ENCODE results near the gene MGAT1. TPM values are rescaled to one million over a fixed set of nuclear protein-coding genes. Genes with fewer than 3 reads are reported as not detected.

The MGAT1 gene
- total RNA-seq, 2 donors from 2014 or later, result 76.2 to 101 TPM

GRCh38 chr5:180821538-180821937 lies 18.9 kb upstream of the MGAT1 start:
- no peaks in the 10 kb centered on the region for H3K9me3 Mint-ChIP-seq
- H3K27me3 Mint-ChIP-seq (ENCODE audit: insufficient read depth), result peaks cover 25% of the 10 kb centered on the region
- no peak for DNase-seq
- Histone ChIP-seq H3K9ac (ENCODE audit: extremely low read depth, low read length, poor library complexity, severe bottlenecking) (no peak overlapping the region), H3K27ac (ENCODE audit: low read depth, low read length) (no peak overlapping the region), H3K4me1 (ENCODE audit: control insufficient read depth, insufficient read depth, low read length) (no peaks in the 10 kb centered on the region), H3K27me3 (ENCODE audit: control insufficient read depth, insufficient read depth, low read length, poor library complexity, severe bottlenecking) (no peaks in the 10 kb centered on the region), H3K9me3 (ENCODE audit: control insufficient read depth, low read length) (no peaks in the 10 kb centered on the region), H3K36me3 (ENCODE audit: control insufficient read depth, insufficient read depth, low read length) (no peaks in the 10 kb centered on the region), H3K4me3 (ENCODE audit: low read length) (no peak overlapping the region)
- H3K36me3 Mint-ChIP-seq (ENCODE audit: low read depth), result no peaks in the 10 kb centered on the region
- no peak overlapping the region for H3K27ac Mint-ChIP-seq
- 93% methylated on average over 2 to 4 of the region's 4 CpGs for WGBS, 2 experiments (ENCODE audit: insufficient coverage in 1 of 2, insufficient read length in 1 of 2)
- TF ChIP-seq CTCF (conservative IDR thresholded peaks at IDR 0.05), result no peak
- peaks cover 7% of the 10 kb centered on the region for H3K4me1 Mint-ChIP-seq
- no peak overlapping the region for H3K4me3 Mint-ChIP-seq

- peaks cover 19% of the 10 kb centered on the region for H3K27me3 Mint-ChIP-seq (ENCODE audit: insufficient read depth)
- no peaks in the 10 kb centered on the region for H3K36me3 Mint-ChIP-seq (ENCODE audit: low read depth)
- H3K27ac ChIP-seq (ENCODE audit: low read depth, low read length), result no peak overlapping the region
- no peaks in the 10 kb centered on the region for H3K27me3 ChIP-seq (ENCODE audit: control insufficient read depth, insufficient read depth, low read length, poor library complexity, severe bottlenecking)
- no peak overlapping the region for H3K27ac Mint-ChIP-seq
- DNase-seq, result no peak
- no peaks in the 10 kb centered on the region for H3K4me1 ChIP-seq (ENCODE audit: control insufficient read depth, insufficient read depth, low read length)
- H3K9me3 Mint-ChIP-seq, result no peaks in the 10 kb centered on the region
- WGBS, 2 experiments (ENCODE audit: insufficient coverage in 1 of 2, insufficient read length in 1 of 2), result 79 to 91% methylated on average over 2 to 3 of the region's 3 CpGs
- peaks cover 7% of the 10 kb centered on the region for H3K4me1 Mint-ChIP-seq
- TF ChIP-seq CTCF (conservative IDR thresholded peaks at IDR 0.05), result no peak
- H3K36me3 ChIP-seq (ENCODE audit: control insufficient read depth, insufficient read depth, low read length), result no peaks in the 10 kb centered on the region
- no peak overlapping the region for H3K9ac ChIP-seq (ENCODE audit: extremely low read depth, low read length, poor library complexity, severe bottlenecking)
- H3K4me3 Mint-ChIP-seq, result no peak overlapping the region
- H3K4me3 ChIP-seq (ENCODE audit: low read length), result no peak overlapping the region
- H3K9me3 ChIP-seq (ENCODE audit: control insufficient read depth, low read length), result no peaks in the 10 kb centered on the region
These were observed 18.2 kb upstream of the MGAT1 start for GRCh38 chr5:180820788-180821321.

GRCh38 chr5:180818677-180819341 lies 16.2 kb upstream of the MGAT1 start:
- H3K36me3 Mint-ChIP-seq (ENCODE audit: low read depth), result no peaks in the 10 kb centered on the region
- no peak overlapping the region for H3K27ac Mint-ChIP-seq
- no peaks in the 10 kb centered on the region for H3K9me3 Mint-ChIP-seq
- no peak overlapping the region for H3K9ac ChIP-seq (ENCODE audit: extremely low read depth, low read length, poor library complexity, severe bottlenecking)
- no peaks in the 10 kb centered on the region for H3K9me3 ChIP-seq (ENCODE audit: control insufficient read depth, low read length)
- H3K27me3 Mint-ChIP-seq (ENCODE audit: insufficient read depth), result peaks cover 16% of the 10 kb centered on the region
- H3K27ac ChIP-seq (ENCODE audit: low read depth, low read length), result no peak overlapping the region
- no peaks in the 10 kb centered on the region for H3K36me3 ChIP-seq (ENCODE audit: control insufficient read depth, insufficient read depth, low read length)
- TF ChIP-seq CTCF (conservative IDR thresholded peaks at IDR 0.05), result no peak
- H3K4me3 Mint-ChIP-seq, result no peak overlapping the region
- peaks cover 3% of the 10 kb centered on the region for H3K4me1 Mint-ChIP-seq
- no peak overlapping the region for H3K4me3 ChIP-seq (ENCODE audit: low read length)
- no peak for DNase-seq
- no peaks in the 10 kb centered on the region for H3K4me1 ChIP-seq (ENCODE audit: control insufficient read depth, insufficient read depth, low read length)
- 88 to 93% methylated on average over 5 to 6 of the region's 6 CpGs for WGBS, 2 experiments (ENCODE audit: insufficient coverage in 1 of 2, insufficient read length in 1 of 2)
- H3K27me3 ChIP-seq (ENCODE audit: control insufficient read depth, insufficient read depth, low read length, poor library complexity, severe bottlenecking), result no peaks in the 10 kb centered on the region
